Endothelial cell of umbilical vein (primary cell): ENCODE measurements around the gene NIPBL.

Experiments used
- CTCF ChIP-seq, 2 donors: IDR thresholded peaks; 1 replicate in 1 of 2; 2 replicates in 1 of 2; pipeline ENCODE4 v1.5.1; 2011; ENCODE audit warnings: low read length in 2 of 2, mild to moderate bottlenecking in 2 of 2, moderate library complexity in 2 of 2, control low read depth in 1 of 2, inconsistent platforms in 1 of 2, low read depth in 1 of 2; ENCODE audit not compliant: insufficient read depth in 1 of 2; ENCODE audit errors: extremely low read depth in 1 of 2
- MYC ChIP-seq: IDR thresholded peaks from one replicate; pipeline ENCODE4 v1.6.1; 2011; ENCODE audit warnings: mild to moderate bottlenecking, low read depth, low read length
- POLR2A ChIP-seq: IDR thresholded peaks from 2 replicates; pipeline ENCODE4 v1.6.1; 2012; ENCODE audit warnings: low read depth, mild to moderate bottlenecking, control low read depth, low read length
- POLR2AphosphoS5 ChIP-seq: IDR thresholded peaks from 2 replicates; pipeline ENCODE4 v1.6.1; 2012; ENCODE audit warnings: low read depth, mild to moderate bottlenecking, control low read depth, low read length, moderate library complexity; ENCODE audit not compliant: insufficient read depth

- TF ChIP-seq CTCF (IDR thresholded peaks at IDR 0.05; ENCODE audit: extremely low read depth in 1 of 2, insufficient read depth in 1 of 2, low read depth in 1 of 2, low read length in 2 of 2): no peak
- no peak for TF ChIP-seq POLR2A
- no peak for TF ChIP-seq POLR2AphosphoS5
- TF ChIP-seq MYC: no peak
Measured at GRCh38 chr5:37039824-37040223, 163.3 kb downstream of the NIPBL start.
